ENCODE data around the gene KSR1.

- TF ChIP-seq, protein P1, sequence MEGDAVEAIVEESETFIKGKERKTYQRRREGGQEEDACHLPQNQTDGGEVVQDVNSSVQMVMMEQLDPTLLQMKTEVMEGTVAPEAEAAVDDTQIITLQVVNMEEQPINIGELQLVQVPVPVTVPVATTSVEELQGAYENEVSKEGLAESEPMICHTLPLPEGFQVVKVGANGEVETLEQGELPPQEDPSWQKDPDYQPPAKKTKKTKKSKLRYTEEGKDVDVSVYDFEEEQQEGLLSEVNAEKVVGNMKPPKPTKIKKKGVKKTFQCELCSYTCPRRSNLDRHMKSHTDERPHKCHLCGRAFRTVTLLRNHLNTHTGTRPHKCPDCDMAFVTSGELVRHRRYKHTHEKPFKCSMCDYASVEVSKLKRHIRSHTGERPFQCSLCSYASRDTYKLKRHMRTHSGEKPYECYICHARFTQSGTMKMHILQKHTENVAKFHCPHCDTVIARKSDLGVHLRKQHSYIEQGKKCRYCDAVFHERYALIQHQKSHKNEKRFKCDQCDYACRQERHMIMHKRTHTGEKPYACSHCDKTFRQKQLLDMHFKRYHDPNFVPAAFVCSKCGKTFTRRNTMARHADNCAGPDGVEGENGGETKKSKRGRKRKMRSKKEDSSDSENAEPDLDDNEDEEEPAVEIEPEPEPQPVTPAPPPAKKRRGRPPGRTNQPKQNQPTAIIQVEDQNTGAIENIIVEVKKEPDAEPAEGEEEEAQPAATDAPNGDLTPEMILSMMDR (IDR thresholded peaks at IDR 0.05), result no peak
- no peak for TF ChIP-seq POLR2AphosphoS5 (IDR thresholded peaks at IDR 0.05)
Observed at GRCh38 chr17:27499451-27500265, 43.4 kb downstream of the KSR1 start.

Measured in upper lobe of left lung (tissue), 4 donors.